Naive thymus-derived CD8-positive, alpha-beta T cell (primary cell): ENCODE results near the gene CST5. TPM values are rescaled to one million over a fixed set of nuclear protein-coding genes. Genes with fewer than 3 reads are reported as not detected.
A peak's percentile ranks its signal among the peaks of the same experiment; 100 is the strongest.

Experiments used
- ATAC-seq, 2 donors: fragments of 150-1000 bp; cut with Tn5 transposase in 1 of 2; sonication (Bioruptor Pico), chemical (Tn5 transposase) in 1 of 2; 1 replicate in 1 of 2; 2 replicates in 1 of 2; pipeline ENCODE4 v1.10.0; 2021; ENCODE audit warnings: mild to moderate bottlenecking in 2 of 2, moderate library complexity in 2 of 2
- POLR2A ChIA-PET: fragments of 350-600 bp; sonication (Branson Sonifier 250); formaldehyde crosslinking; loops from one replicate; lab custom pipeline; 2021; ENCODE audit warnings: antibody characterized with exemption; lab: Charles Lee
- DNase-seq, 10 donors: peaks; one replicate each; pipeline versions ENCODE4 v3.0.0 to v3.0.0-alpha.2; 2020 to 2022
- H3K27ac Mint-ChIP-seq, 10 donors: one replicate each; pipeline ENCODE4 v1.8.0; 2020 to 2022; ENCODE audit warnings: mild to moderate bottlenecking in 10 of 10, mixed read lengths in 10 of 10, moderate library complexity in 4 of 10, inconsistent platforms in 1 of 10
- H3K27me3 Mint-ChIP-seq, 5 donors: one replicate each; pipeline ENCODE4 v1.8.0; 2021 to 2022; ENCODE audit warnings: mixed read lengths in 5 of 5
- H3K36me3 Mint-ChIP-seq, 3 donors: one replicate each; pipeline ENCODE4 v1.8.0; 2020 to 2022; ENCODE audit warnings: mixed read lengths in 3 of 3, mild to moderate bottlenecking in 2 of 3, inconsistent platforms in 1 of 3
- H3K4me1 Mint-ChIP-seq, 4 donors: one replicate each; pipeline ENCODE4 v1.8.0; 2021 to 2022; ENCODE audit warnings: mixed read lengths in 4 of 4
- H3K4me3 Mint-ChIP-seq, 10 donors: one replicate each; pipeline ENCODE4 v1.8.0; 2020 to 2022; ENCODE audit warnings: mild to moderate bottlenecking in 10 of 10, mixed read lengths in 10 of 10, moderate library complexity in 6 of 10, inconsistent platforms in 1 of 10
- H3K9me3 Mint-ChIP-seq, 9 donors: one replicate each; pipeline ENCODE4 v1.8.0; 2020 to 2022; ENCODE audit warnings: mixed read lengths in 9 of 9, mild to moderate bottlenecking in 3 of 9, inconsistent platforms in 1 of 9, moderate library complexity in 1 of 9
- polyA plus RNA-seq, 3 donors: library from polyadenylated mRNA; unstranded; fragments of 300-500 nt; fragmentation: Illumina TruSeq; gene quantifications; one replicate each; pipeline ENCODE4 v1.2.3, GENCODE V29; 2021
- total RNA-seq, 8 experiments: library from RNA in 2 of 8; stranded (reverse) in 2 of 8; gene quantifications; one replicate each; pipeline ENCODE4 v1.2.3 and lab custom pipeline; 2021 to 2026

The CST5 gene
- total RNA-seq (not detected), polyA plus RNA-seq (not detected), total RNA-seq (lab: John Stamatoyannopoulos, UW) (0 reads per million in 6 experiments)

DNA sequence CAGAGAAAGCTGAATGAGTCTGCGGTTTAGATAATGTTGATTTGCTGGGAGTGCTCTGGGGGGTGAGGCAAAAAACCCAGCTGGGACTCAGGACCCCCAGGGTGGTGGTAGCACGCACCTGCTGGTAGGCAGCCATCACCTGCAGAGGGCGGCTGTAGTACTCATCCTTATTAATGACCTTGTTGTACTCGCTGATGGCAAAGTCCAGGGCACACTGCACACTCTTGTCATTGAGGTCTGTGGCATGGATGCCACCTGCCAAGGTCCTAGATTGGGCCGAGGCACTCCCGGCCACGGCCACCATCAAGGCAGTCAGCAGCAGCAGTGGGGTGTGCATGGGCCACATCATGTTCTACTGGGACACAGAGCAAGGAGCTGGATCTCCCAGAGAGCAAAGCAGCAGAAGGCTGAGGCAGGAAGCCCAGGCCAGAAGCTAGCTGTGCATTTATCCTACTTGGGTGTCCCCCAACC, at the start of gene CST5:
CST5 (minus strand) TSS at position 421 of the 471 bp plus-strand sequence; CDS start at position 349, 72 bp downstream.
- DNase-seq (no peak), ATAC-seq (no peak)
- POLR2A ChIA-PET: no interaction called here
- H3K9me3 Mint-ChIP-seq: no peaks in the 10 kb centered on the region
- H3K36me3 Mint-ChIP-seq: no peaks in the 10 kb centered on the region
- H3K27me3 Mint-ChIP-seq: peaks cover 0 to 2% (median 0%) of the 10 kb centered on the region in 5 donors
- H3K4me1 Mint-ChIP-seq: peaks cover 6 to 18% (median 12%) of the 10 kb centered on the region in 4 donors
- no peak within 1 kb of the TSS for H3K4me3 Mint-ChIP-seq
- peak within 1 kb of the TSS in 2 of 10 donors; percentile 33 to 53 for H3K27ac Mint-ChIP-seq

GRCh38 chr20:23928788-23929187, 49.2 kb upstream of the CST5 start:
- ATAC-seq (peak; percentile 98 to 99), DNase-seq (peak; percentile 19 to 78 (median 50))
- H3K4me3 Mint-ChIP-seq: peak overlapping the region in 9 of 10 donors; percentile 13 to 86 (median 63)
- peak overlapping the region in 7 of 10 donors; percentile 14 to 81 (median 68) for H3K27ac Mint-ChIP-seq
- peaks cover 22 to 45% (median 34%) of the 10 kb centered on the region in 4 donors for H3K4me1 Mint-ChIP-seq
- POLR2A ChIA-PET: interaction anchor here (1.0 to 1.6 kb wide), 3 partner anchors 8 to 26 kb away, joined by 3 to 6 read pairs (median 4); no protein-coding TSS in a partner anchor
- H3K9me3 Mint-ChIP-seq: peaks cover 0 to 15% (median 9%) of the 10 kb centered on the region in 9 donors
- H3K27me3 Mint-ChIP-seq: peaks cover 0 to 1% (median 0%) of the 10 kb centered on the region in 5 donors
- peaks cover 0 to 12% (median 4%) of the 10 kb centered on the region in 3 donors for H3K36me3 Mint-ChIP-seq

DNA sequence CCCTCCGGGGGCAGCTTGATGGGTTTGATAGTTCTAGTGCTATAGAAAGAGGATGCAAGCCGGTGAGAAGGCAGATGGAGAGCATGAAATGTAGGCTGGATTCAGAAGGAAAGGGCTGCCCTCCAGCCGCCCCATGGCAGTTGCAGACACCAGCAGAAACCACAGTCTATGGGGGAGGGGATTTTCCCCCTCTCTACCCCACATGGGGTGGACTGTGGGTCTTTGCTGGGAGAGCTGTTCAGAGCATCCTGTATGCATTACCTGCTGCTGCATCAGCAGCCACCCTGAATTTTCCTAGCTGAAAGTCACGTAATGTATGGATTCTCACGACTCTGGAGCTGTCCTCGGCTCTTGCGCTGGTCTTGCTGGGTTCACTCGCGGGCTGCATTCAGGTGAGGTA, 48.8 kb upstream of the CST5 start:
- Mint-ChIP-seq H3K27me3 (peaks cover 0 to 1% (median 0%) of the 10 kb centered on the region in 5 donors), H3K27ac (peak overlapping the region in 8 of 10 donors; percentile 3 to 81 (median 68)), H3K9me3 (peaks cover 0 to 15% (median 9%) of the 10 kb centered on the region in 9 donors), H3K4me3 (peak overlapping the region; percentile 2 to 86 (median 62)), H3K36me3 (peaks cover 0 to 12% (median 4%) of the 10 kb centered on the region in 3 donors), H3K4me1 (peaks cover 22 to 45% (median 34%) of the 10 kb centered on the region in 4 donors)
- no peak for DNase-seq
- peak; percentile 10 to 11 for ATAC-seq
- POLR2A ChIA-PET: interaction anchor here (1.1 to 1.6 kb wide), 3 partner anchors 9 to 26 kb away, joined by 3 to 6 read pairs (median 4); no protein-coding TSS in a partner anchor

DNA sequence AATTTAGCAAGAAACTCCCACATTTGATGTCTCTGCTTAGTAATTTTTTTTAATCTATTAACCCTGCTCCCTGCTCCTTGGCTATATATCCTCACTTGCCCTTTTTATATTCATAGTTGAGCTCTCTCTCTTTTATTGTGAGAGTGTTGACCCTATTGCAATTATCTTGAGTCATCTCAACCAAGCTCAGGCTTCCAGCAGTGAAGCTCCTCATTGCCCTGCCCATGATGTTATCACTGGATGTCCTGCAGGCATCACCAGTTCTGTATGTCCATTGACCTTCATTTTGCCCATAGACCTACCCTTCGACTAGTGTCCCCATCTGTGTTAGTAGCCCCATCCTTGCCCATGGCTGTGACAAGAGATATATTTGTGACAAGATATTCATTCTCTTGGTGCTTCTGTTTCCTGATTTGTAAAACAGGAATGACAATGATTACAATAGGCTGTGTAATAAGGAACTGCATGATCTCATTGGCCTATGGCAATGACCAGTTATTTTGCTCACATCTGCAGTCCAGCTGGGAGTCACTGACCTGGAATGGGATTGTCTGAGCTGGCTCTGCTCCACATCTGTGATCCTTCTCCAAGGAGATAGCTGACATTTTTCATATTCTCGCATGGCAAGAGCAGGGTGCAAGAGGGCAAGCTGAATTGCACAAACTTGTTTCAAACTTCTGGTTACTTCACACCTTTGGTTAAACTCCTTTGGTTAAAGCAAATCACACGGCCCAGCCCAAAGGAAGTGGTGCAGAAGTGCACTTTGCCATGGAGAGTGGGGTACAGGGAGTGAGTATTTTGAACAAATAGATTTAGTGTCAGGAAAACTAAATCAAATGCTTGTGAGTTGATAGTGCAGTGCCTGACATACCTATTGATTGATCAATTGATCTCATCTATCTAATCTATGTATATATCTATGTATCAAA, 47.7 kb upstream of the CST5 start:
- peaks cover 0 to 15% (median 9%) of the 10 kb centered on the region in 9 donors for H3K9me3 Mint-ChIP-seq
- peak overlapping the region in 3 of 10 donors; percentile 12 to 50 (median 14) for H3K27ac Mint-ChIP-seq
- peak overlapping the region in 6 of 10 donors; percentile 4 to 73 (median 52) for H3K4me3 Mint-ChIP-seq
- H3K36me3 Mint-ChIP-seq: peaks cover 0 to 12% (median 4%) of the 10 kb centered on the region in 3 donors
- H3K4me1 Mint-ChIP-seq: peaks cover 26 to 45% (median 33%) of the 10 kb centered on the region in 4 donors
- POLR2A ChIA-PET: interaction anchor here (1.1 to 1.6 kb wide), 3 partner anchors 8 to 25 kb away, joined by 3 to 6 read pairs (median 4); no protein-coding TSS in a partner anchor
- peaks cover 0 to 2% (median 0%) of the 10 kb centered on the region in 5 donors for H3K27me3 Mint-ChIP-seq
- DNase-seq (no peak), ATAC-seq (no peak)

- H3K27ac Mint-ChIP-seq: no peak overlapping the region
- peaks cover 29 to 52% (median 36%) of the 10 kb centered on the region in 4 donors for H3K4me1 Mint-ChIP-seq
- peaks cover 0 to 2% (median 0%) of the 10 kb centered on the region in 5 donors for H3K27me3 Mint-ChIP-seq
- ATAC-seq (no peak), DNase-seq (no peak)
- peaks cover 0 to 12% (median 4%) of the 10 kb centered on the region in 3 donors for H3K36me3 Mint-ChIP-seq
- H3K4me3 Mint-ChIP-seq: peak overlapping the region in 1 of 10 donors; percentile 50
- POLR2A ChIA-PET: interaction anchor here (1.5 kb wide), 1 partner anchor 24 kb away, joined by 3 read pairs; no protein-coding TSS in a partner anchor
- peaks cover 0 to 15% (median 9%) of the 10 kb centered on the region in 9 donors for H3K9me3 Mint-ChIP-seq
Measured at GRCh38 chr20:23926526-23926880, 47.0 kb upstream of the CST5 start.

DNA sequence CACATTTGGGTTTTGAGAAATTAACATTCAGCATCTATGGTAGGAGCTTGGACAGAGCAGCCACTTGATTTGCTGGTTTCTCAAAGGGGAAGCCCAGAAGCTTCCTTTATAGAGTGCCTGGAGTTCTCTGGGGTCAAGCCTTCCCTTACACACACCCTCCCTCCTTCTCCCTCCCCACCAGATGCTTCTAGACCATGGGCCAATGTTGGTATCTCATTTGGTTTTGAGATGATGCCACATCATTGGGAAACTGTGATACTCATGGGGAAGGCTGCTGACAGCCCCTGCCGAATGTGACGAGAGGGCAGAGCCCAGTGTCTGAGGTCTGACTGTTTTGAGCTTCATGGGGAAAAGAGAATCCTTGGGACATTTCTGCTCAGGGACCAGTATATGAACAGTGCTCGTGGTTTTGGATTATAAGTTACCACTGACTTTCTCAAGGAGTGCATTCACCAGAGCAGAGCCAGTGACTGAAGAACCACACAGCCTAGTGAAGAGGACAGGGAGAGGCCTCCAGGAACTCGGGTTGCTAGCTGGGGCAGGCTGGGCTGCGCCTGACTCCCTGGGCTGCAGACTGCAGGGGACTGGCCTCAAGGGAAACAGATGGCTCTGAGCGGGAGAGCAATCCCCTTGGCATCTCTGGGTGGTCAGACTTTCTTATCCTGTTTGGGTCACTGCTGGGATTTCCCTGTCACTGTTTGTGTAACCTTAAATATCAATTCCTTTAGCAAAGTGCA, 46.4 kb upstream of the CST5 start:
- Mint-ChIP-seq H3K4me3 (no peak overlapping the region), H3K4me1 (peaks cover 29 to 57% (median 39%) of the 10 kb centered on the region in 4 donors), H3K27me3 (peaks cover 0 to 2% (median 0%) of the 10 kb centered on the region in 5 donors), H3K27ac (peak overlapping the region in 1 of 10 donors; percentile 68), H3K36me3 (peaks cover 0 to 12% (median 4%) of the 10 kb centered on the region in 3 donors), H3K9me3 (peaks cover 0 to 14% (median 9%) of the 10 kb centered on the region in 9 donors)
- ATAC-seq: no peak
- DNase-seq: no peak
- POLR2A ChIA-PET: interaction anchor here (1.5 kb wide), 1 partner anchor 23 kb away, joined by 3 read pairs; no protein-coding TSS in a partner anchor

GRCh38 chr20:23924751-23925150, 45.2 kb upstream of the CST5 start:
- POLR2A ChIA-PET: no interaction called here
- ATAC-seq: no peak

DNA sequence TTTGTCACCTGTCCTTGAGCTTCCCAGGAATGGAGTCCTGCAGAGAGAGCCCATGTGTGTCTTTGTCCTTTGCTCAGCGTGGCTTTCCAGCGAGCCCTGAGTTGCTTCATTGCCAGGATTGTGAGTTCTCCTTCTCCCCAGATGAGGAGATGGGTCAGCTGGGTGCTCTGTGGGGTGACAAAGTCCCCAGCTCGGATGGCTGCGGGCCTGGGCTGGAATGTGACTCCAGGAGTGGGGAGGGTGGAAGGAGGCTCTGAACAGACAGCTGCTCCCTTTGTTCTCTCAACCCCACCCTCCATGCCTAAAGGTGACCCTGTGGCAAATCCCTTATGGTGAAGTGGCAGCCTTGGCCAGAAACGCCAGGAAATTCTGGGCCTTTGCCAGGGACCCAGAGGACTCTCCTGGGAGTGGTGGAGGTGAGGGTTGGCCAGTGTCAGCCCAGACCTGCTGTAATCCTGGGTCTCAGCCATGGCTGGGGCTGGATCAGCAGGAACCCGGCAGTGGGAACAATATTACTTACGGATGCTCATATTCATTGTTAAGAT, 44.4 kb upstream of the CST5 start:
- no peak overlapping the region for H3K4me3 Mint-ChIP-seq
- no peaks in the 10 kb centered on the region for H3K9me3 Mint-ChIP-seq
- H3K36me3 Mint-ChIP-seq: no peaks in the 10 kb centered on the region
- no peak for ATAC-seq
- no peak for DNase-seq
- peaks cover 41 to 65% (median 53%) of the 10 kb centered on the region in 4 donors for H3K4me1 Mint-ChIP-seq
- peak overlapping the region in 1 of 10 donors; percentile 78 for H3K27ac Mint-ChIP-seq
- peaks cover 0 to 2% (median 0%) of the 10 kb centered on the region in 5 donors for H3K27me3 Mint-ChIP-seq
- POLR2A ChIA-PET: no interaction called here

More at GRCh38 chr20:23924751-23925150, 45.2 kb upstream of the CST5 start:
- Mint-ChIP-seq H3K27me3 (peaks cover 0 to 2% (median 0%) of the 10 kb centered on the region in 5 donors), H3K27ac (peak overlapping the region in 2 of 10 donors; percentile 71 to 78), H3K4me1 (peaks cover 38 to 64% (median 51%) of the 10 kb centered on the region in 4 donors), H3K36me3 (peaks cover 0 to 1% (median 0%) of the 10 kb centered on the region in 3 donors), H3K4me3 (no peak overlapping the region), H3K9me3 (peaks cover 0 to 2% (median 0%) of the 10 kb centered on the region in 9 donors)
- DNase-seq: no peak

DNA sequence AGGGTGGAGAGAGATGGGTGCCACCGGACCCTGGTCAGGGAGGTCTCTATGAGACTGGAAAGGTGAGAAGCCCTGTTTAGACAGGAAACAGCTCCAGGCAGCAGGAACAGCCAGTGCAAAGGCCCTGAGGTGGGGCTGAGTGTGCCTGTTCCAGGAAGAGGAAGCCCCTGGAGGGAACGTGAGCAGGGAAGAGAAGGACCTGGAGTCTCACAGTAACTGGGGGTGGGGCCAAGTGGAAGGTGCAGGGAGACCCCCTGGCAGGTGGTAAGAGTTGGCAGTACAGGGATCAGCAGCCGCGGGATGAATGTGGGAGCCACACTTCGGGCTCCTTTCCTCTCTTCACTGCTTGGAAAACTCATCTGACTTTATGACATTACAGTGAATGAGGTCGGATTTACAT, 43.8 kb upstream of the CST5 start:
- Mint-ChIP-seq H3K36me3 (no peaks in the 10 kb centered on the region), H3K27me3 (peaks cover 0 to 2% (median 0%) of the 10 kb centered on the region in 5 donors), H3K4me1 (peaks cover 41 to 65% (median 48%) of the 10 kb centered on the region in 4 donors), H3K9me3 (no peaks in the 10 kb centered on the region), H3K27ac (peak overlapping the region in 3 of 10 donors; percentile 44 to 65 (median 61)), H3K4me3 (no peak overlapping the region)
- DNase-seq (no peak), ATAC-seq (no peak)
- POLR2A ChIA-PET: no interaction called here

DNA sequence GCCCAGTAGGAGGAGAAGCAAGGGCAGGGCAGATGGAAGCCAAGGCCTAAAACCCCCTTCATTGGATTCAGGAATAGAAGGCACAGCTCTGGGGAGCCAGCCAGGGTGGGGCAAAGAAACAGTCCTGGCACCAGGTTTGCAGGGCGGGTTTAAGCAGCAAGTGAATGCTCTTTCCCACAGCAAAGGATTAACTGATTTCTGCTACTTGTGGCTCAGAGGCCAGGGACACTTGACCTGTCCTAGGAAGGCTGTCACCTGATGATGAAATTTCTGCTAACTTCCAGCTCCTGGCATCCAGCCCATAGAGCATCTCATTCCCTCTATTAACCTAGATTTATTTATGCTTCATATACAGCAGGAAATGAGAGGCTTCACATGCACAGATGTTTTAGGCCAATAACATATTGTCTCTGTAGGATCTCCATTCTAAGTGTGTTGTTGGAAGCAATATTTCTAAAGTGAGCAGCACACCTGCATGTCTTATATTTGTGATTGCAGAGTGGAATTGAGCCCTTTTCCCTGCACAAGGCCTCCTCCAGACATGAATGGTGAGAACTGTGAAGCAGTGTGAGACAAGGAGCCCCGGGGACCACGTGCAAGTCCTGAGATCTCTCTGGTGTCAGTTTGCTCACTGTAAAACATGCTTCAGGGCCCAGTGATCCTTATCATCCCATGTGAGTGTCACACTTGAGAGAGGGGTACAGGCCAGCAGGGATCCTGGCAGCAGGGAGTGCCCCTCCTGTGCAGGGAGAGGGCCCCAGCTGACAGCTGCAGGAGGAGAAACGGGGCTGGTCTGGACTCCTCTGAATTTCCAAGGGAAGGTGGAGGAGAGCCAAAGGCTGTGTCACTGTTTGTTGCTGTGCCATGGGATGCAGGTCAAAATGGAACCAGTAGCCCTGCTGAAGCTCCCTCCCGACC, 41.1 kb upstream of the CST5 start:
- Mint-ChIP-seq H3K4me3 (peak overlapping the region in 9 of 10 donors; percentile 15 to 79 (median 47)), H3K9me3 (no peaks in the 10 kb centered on the region), H3K36me3 (peaks cover 0 to 2% (median 0%) of the 10 kb centered on the region in 3 donors), H3K4me1 (peaks cover 26 to 52% (median 33%) of the 10 kb centered on the region in 4 donors), H3K27ac (peak overlapping the region; percentile 68 to 93 (median 89)), H3K27me3 (peaks cover 0 to 2% (median 0%) of the 10 kb centered on the region in 5 donors)
- DNase-seq: no peak
- ATAC-seq: peak in 1 of 2 donors; percentile 26
- POLR2A ChIA-PET: interaction anchor here (0.9 to 2.0 kb wide), 6 partner anchors 8 to 18 kb away, joined by 3 to 5 read pairs (median 4); no protein-coding TSS in a partner anchor
